Activated gamma-delta T cell treated with Interleukin-2 at 50 U/mL for 16 hours (primary cell): ENCODE results near the gene LDLRAD3.

Source experiments
- DNase-seq: peaks from one replicate; pipeline ENCODE4 v3.0.0-alpha.2; 2020

LDLRAD3 gene

DNA sequence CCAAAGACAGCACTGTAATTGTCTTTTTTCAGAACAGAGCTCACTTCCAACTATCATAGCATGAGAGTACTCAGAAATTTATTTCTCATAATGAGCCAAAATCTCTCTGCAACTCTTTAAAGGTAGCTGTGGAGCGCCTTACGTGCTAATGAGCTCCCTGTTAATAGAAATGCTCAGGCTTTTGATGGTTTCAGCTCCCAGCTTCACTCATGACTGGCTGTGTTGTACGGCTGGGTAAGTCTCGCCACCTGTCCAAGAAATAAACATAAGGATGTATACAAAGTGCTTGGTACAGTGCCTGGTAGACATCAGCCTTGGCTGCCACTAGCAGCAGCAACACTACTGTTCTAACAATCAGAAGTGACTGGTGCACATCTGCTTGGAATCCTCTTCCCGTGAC, 109.4 kb downstream of the LDLRAD3 start:
- no peak for DNase-seq

DNA sequence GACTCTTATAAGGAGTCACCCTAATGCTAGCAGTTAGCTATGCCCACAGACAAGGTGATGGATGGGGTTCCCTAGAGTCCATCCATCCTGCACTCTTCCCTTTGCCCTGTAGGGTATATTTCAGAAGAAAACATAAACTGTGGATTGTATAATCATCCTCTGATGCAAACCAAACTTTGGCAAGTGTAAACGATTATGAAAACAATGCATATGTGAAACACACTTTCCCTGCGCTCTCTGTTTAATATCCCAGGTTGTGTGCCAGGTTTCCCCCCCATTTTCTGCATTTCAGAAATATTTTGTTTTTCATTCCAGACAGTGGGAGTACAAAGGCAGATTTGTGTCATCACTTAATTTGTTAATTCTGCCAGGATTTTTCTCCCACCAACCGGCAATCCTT, 110.0 kb downstream of the LDLRAD3 start:
- no peak for DNase-seq

DNA sequence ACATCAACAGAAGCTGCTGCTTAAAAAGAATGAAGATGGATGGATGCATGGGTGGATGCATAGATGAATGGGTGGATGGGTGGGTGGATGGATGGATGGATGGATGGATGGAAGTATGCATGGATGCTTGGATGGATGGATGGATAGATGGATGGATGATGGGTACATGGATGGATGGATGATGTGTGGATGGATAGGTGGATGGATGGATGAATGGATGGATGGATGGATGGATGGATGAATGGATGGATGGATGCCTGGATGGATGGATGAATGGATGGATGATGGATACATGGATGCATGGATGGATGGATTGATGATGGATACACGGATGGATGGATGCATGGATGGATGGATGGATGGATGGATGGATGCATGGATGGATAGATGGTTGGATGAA, 110.8 kb downstream of the LDLRAD3 start:
- DNase-seq = no peak

DNA sequence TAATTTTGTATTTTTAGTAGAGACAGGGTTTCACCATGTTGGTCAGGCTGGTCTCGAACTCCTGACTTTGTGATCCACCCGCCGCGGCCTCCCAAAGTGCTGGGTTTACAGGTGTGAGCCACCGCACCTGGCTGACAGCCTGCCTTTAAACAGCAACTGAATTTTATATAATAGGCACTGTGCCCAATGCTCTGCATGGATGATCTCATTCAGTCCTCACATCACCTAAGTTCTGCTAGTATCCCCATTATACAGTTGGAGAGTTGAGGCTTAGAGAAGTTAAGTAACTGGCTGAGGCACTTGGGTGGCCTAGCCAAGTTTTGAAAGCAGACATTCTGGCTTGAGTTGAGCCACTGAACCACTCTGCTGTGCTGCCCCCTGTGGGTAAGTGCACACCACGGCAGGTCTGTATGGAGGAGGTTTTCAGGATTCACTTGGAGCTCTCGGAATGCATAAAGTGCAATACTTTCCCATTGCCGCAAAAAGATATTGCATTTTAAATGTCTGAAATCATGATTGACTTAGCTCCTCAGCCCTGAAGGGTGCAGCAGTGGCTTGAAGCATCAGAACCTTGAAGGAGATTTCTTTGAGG, 112.4 kb downstream of the LDLRAD3 start:
- no peak for DNase-seq

DNA sequence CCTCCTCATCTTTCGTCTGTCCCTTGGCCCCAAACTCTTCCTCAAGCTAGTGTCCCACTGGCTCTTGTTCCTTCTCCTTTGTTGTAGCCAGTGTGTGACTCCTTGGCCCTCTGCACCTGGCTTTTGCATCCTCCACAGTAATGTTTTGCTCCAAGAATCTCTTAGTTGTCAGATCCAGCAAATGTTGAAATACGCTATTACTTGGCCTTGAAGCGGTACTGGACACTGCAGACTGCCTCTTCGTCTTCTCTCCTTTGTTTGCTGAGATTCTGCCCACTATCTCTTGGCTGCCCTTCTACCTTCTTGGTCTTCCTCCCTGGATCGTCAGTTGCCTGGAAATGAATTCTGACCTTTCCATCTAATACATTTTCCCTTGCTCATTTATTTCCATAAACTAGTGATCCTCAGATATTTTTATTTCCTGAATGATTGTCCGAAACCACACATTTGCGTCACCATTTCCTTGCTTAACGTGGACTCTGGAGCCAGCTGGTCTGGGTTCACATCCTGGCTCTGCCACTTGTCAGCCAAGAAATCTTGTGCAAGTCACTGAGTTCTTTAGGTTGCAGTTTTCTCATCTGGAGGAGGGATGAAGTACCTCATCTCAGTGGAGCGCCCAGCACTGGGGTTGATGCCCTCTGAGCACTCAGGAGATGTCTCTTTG, 113.6 kb downstream of the LDLRAD3 start:
- DNase-seq = no peak

DNA sequence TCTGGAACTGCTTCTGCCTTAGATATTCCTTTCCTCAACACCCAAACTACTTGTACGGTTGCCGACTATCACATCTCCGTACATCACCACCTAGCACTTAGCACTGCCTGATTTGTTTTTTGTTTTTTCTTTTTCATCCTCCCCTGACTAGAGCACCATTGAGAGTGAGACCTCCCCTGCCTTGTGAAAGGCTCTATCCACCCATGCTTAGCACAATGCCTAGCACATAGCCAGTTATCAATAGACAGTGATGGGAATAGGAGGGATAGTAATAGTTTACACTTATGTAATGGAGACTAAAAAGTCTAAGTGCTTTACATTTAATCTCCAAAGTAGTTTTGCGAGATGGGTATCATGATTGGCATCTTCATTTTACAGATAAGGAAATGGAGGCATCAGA, 115.8 kb downstream of the LDLRAD3 start:
- DNase-seq = no peak

DNA sequence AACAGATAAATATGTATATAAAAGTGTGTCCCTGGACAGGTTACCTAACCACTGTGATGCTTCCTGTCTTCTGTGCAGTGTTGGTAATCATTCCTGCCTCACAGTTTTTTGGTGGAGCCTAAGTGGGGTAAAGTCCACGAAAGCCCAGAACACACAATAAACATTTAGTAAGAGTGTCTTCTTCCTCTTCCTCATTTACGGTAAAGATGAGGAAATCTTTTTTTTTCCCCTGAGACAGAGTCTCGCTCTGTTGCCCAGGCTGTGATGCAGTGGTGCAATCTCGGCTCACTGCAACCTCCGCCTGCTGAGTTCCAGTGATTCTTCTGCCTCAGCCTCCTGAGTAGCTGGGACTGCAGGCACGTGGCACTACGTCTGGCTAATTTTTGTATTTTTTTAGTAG, 117.1 kb downstream of the LDLRAD3 start:
- DNase-seq = no peak

DNA sequence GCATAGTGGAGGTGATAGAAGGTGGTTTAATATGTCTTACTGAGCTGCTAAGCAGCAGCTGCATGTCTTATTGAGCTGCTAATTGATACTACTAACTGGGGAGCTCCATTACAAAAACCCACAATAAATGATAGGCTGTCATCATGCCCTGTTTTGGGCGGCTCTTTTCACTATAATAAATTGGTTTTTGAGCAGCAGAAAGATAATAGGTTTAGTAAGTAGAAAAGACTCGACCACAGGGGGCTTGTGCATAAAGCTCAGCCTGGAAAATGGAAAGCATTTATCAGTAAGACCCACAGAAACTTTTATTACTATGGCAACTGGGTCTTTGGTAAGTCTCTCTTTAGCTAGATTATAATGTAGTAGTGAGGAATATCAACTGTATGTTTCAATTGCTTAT, 117.6 kb downstream of the LDLRAD3 start:
- DNase-seq = no peak

DNA sequence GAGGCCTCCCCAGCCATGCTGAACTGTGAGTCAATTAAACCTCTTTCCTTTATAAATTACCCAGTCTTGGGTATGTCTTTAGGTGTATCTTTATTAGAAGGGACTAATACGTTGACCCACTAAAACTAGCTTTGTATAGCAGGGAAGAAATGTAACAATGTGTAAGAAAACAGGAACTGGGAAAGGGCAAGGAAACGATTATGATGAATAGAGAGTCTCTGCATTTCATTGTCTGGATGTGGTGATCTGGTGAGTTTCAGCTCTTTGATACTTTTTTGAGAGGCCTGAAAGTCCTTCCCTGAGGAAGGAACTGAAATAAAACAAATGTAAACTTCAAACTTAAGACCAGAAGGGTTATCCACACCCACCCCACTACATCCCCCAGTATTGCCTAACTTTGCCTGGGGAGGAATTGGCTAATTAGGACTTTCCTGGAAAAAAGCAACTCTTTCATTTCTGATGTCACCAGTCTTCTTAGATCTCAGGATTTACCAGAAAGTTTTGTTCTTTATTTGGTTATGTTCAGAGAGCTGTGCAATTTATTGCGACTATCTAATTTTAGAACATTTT, 119.0 kb downstream of the LDLRAD3 start:
- DNase-seq = no peak

DNA sequence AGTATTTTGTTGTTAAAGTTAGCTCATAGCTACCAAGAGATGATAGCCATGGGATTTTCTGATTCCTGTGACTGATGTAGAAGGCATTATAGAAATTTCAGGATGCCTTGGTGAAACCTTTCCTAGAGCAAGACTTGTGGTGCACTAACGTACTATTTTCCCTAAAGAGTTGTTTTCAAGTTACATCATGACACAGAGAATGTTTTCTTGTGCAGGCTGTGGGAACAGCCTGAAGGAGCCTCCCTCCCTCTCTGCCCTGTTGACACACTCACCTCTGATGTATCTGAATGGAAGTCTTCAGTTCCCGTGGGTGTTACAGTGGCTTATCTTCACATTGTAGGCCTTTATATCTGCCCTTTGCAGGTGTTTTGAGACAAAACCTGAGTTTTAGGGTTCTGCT, 121.6 kb downstream of the LDLRAD3 start:
- DNase-seq = no peak

DNA sequence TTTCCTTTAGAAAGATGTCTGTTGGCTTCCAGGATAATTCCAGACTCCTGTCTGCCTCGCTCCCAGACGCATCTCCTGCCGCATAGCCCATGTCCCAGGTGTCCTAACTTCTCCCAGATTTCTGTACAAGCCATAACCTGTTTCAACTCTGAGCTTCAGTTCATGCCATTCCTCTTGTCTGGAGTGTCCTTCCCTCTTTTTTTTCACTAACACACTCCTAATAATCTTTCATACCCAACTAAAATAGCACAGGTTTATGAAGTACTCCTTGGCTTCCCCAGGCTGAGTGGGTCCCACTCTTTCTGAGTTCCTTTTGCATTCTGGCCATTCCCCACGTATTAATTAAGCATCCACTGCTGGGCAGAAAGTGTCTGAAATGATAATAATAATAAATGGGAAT, 123.0 kb downstream of the LDLRAD3 start:
- no peak for DNase-seq

DNA sequence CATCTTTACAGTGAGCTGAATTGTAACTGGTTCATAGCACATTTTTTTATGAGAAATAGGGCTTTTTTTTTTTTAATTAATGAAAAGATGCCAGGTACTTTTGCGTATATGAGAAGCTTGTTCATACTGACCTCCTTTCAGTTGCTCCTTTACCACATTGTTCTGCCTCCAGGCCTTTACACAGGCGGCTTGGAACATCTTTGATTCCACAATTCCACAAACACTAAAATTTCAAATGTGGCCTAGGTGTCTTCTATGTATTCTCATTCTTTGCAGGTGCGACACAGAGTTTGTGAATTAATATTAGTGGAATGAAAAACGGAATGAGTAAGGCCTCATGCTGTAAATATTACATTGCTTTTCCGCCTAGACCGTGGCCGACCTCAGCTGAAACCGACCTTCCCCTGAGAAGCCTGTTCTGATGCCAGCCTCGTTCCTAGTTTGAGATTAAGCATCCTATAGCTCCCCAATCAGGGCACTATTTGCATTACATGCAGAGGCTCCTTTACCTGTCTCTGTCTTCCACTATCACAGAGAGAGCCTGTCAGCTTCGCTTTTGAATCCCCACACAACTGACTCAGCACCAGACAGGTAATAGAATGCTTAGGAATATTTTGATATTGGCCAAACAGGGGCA, 125.8 kb downstream of the LDLRAD3 start:
- DNase-seq = no peak

DNA sequence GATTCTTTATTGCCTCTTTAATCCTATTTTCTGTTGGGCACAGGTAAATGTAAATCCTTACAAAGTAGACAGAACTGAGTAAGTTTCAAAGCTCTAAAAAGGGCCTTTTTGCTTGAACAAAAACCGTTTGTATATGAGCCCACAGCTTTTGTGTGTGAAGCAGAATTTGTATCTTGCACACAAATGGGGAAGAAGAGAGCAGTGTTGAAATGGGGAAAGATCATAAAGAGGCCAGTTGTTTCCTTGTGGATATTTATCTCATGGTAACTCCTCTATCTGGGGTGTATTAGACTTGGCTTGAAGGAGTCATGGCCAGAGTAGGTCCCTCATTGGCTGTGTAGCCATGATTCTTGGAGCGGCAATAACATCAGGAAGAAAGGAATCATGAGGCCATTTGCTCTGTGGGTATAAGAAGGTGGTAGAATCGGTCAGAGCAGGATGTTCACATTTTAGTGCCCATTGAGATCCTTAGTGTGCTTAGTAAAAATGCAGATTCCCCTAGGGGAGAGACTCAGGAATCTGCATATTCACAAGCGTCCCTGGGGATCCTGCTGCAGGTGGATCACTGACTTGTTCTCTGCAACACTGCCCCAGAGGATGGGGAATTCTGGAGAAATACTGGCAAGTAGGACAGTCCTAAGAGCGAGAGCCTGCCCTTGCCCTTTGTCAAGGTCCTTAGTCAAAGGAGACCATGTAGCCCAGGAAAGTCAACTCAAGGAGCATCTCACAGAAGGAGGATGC, 126.5 kb downstream of the LDLRAD3 start:
- no peak for DNase-seq

DNA sequence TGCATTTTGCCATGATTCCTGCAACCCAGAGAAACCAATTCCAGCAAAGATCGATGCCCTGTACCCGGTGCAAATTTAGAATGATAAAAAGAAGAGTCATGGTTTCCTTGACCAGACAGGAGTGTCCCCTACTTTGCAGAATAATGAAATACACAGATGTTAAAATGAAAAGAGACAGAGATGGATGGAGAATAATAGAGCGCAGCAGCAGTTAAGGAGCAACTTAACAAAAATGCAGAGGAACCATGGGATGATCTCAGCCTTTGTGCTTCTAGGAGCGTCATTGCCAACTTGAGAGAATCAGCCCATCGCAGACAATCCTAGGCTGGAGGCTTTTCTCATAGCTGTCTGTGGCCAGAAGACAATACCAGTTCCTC, 127.1 kb downstream of the LDLRAD3 start:
- DNase-seq = no peak

DNA sequence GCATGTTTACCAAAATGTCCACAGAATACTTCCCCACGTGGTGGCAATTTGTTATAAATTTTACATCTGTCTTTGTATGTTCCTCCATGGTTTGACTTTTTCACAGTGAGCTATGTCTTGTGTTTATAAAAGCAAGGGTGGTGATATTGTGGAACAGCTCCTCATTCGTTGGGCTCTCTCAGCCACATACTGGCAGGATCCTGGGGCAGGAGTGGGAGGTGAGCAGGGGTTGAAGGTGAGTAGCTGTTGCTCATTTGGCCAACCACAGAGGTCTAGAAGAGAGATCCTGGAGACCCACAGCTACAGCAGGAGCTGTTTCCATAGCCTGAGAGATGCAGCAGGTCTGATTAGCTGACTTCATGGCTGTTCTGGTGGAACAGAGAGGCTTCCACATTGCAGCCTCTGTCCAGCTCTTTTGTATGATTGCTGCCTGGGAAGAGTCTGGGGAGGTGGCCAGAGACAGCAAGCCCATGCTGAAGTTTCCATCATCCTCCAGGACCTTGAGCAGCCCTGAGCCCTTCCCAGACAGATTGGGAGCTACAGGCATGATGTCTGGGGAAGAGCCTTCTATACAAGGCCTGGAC, 128.1 kb downstream of the LDLRAD3 start:
- no peak for DNase-seq

DNA sequence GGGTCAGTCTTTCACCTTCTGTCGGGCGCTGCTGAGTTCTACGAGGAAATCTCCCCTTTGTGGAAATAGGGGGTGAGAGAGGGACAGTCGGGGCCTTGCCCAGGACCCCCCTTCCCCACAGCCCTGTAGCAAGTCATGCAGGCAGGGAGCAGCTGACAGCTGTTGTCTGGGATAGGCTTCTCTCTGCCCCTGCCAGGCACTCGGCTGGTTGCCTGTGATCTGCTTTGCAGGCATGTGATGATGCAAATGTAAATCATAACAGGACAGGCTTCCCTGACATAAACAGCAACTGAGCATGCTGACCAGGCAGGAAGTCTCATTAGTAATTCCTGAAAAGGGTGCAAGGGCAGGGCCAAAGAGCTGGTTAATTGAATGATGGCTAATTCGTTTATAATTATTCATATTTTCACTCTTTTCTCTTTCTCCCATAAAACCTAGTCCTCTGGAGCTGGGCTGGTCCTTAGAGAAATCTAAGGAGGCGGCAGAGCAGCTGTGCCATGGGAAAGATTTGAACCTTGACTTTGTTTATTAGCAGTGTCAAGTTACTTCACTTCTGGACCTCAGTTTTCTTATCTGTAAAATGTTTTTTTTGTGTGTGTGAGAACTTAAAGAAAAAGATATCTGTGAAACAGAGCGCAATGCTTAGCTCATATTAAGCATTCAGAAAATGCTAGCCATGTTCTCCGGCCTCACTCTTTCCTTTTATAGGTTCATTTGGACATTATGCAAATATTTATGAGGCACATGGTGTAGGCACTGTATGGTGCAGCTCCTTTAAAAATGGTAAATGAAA, 129.7 kb downstream of the LDLRAD3 start:
- no peak for DNase-seq

DNA sequence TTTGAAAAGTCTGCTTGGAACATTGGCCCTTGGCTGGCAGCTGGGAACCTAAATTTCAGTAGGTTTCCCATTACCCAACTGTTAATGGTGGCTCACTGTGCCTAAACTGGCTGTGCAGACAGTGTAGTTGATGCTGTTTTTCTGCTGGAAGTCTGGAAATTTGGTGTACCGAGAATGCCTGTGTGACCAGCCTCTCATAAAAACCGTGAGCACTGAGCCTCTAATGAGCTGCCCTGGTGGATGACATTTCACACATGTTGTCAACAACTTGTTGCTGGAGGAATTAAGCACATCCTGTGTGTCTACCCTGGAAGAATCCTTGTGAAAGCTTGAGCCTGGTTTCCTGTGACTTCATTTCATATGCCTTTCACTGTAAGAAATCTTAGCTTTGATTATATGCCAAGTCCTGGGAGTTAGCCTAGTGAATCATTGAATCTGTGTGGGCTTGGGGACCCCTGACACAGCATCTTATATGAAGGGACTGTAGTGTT, 131.1 kb downstream of the LDLRAD3 start:
- no peak for DNase-seq

DNA sequence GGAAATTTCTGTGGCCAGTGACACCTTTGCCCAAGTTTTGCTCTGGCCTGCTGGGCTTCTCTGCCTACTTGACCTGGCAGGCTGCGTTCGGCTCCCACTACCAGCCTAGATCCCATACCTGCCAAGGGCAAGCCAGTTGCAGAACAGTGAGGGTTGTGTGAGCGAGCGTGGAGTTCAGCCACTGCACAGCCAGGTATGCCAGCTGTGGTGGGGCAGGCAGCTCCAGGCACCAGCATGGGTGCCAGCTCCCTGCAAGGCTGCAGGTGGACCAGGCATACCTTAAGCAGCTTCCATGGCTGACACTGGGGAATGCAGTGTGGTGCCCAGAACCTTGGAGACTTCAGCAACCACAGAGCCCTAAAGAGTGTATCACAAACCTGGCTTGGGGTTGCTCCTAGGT, 133.5 kb downstream of the LDLRAD3 start:
- DNase-seq = no peak

DNA sequence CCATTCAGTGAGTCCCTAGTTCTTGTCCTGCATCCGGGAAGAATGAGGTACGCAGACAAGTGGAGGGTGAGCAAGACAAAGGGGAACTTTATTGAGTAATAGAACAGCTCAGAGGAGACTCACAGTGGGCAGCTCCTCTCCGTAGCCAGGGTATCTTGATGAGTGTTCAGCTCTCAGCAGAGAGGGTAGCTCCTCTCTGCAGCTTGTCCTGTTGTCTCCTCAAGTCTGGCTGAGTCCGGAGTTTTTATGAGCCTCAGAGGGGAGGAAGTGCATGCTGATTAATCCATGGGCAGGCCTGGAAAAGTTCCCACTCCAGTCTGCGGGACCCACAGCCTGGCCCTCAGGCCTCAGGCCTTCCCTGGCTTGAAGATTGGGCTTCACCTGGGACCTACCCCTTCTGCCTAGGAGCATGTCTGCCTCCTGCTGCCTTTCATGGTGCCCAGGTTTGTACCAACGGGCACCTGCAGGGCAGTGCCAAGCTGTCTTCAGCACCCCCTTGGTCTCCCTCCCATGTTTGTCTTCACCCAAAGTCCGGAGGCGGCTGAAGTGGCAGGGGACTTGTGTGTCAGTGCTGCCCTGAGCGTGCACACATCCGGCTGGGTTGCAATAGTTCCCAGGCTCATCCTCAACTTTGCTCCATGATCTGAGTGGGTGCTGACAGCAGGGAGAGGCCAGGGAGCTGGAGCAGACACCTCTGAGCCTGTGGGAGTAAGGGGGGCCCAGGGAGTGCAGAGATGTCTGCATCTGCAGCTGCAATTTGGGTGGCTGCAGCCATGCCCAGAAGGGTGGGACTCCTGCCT, 134.2 kb downstream of the LDLRAD3 start:
- DNase-seq = no peak

DNA sequence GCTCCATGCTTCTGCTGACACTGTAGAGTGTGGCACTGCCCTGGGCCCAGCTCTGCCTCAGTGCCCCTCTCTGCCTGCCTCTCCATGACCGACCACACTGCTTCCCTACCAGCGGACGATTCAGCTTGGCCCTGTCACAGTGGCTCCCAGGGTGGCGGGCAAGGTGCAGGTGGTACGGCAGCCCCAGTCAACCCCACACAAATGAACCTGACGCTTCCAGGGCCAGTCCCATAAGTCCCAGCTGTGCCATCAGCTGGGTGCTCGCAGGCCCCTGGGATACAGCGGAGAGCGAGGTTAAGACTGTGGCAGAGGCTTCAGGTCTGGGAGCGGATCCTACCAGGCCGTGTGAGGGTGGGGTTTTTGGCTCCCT, 134.8 kb downstream of the LDLRAD3 start:
- DNase-seq = no peak

DNA sequence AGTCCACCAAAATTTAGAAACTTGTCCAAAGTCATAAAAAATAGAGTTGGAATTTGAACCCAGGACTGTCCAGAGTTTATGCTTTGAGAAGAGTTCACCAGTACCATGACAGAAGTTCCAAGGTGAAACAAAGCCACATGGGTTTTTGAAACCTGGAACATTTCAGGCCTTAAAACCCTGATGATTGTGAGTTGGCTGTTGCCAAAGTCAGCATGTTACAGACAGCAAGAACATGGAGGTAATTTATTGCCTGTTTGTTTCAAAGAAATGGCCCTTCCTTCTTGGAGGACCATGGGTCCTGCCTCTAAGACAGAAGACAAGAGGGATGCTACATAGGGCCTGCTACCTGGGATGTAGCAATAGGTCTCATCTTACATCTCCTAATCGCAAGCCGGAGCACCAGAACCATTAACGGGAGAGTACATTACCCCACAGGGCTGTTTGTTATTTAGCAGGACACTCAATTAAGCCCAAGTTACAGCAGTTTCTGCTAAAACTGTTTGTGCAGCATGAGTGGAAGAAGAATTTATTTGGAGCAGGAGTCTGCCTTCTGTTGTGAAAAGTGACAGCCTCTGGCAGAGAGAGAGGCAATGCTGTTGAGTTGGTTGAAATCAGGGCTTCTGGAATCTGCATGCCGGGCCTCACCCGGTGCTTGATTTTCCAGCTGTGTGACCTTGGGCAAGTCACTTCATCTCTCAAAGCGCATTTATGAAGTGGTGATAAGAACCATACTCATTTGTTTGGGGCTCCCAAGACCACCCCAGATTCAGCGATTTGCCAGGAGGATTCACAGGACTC, 136.2 kb downstream of the LDLRAD3 start:
- no peak for DNase-seq
